RWPE2 (cell line): ENCODE results near the gene NAPEPLD.
"Not testable (repeated sequence)": the region's sequence is repeated elsewhere in the genome, so short reads cannot be mapped to it uniquely, and the experiment has no call there.

Experiments used
- ATAC-seq: fragments of 200-7000 bp; cut with Tn5 transposase; 3 replicates; pipeline ENCODE4 v1.9.1; 2021; ENCODE audit warnings: low read depth
- DNase-seq: peaks from one replicate; pipeline ENCODE4 v3.0.0-alpha.2; 2020; ENCODE audit warnings: low spot score
- H3K27ac ChIP-seq: fragments of 450-650 bp; 2 replicates; pipeline ENCODE4 v1.5.1; 2017; ENCODE audit warnings: mild to moderate bottlenecking; ENCODE audit not compliant: poor library complexity, severe bottlenecking
- H3K27me3 ChIP-seq: fragments of 250-450 bp; sonication (Bioruptor Pico); 2 replicates; pipeline ENCODE4 v1.5.1; 2021; ENCODE audit warnings: mild to moderate bottlenecking, moderate library complexity; ENCODE audit not compliant: insufficient read depth, poor library complexity, severe bottlenecking
- H3K36me3 ChIP-seq: fragments of 250-450 bp; sonication (Bioruptor Pico); 2 replicates; pipeline ENCODE4 v1.5.1; 2020; ENCODE audit warnings: low read depth, mild to moderate bottlenecking, moderate library complexity
- H3K4me1 ChIP-seq: fragments of 250-450 bp; sonication (Bioruptor Pico); 2 replicates; pipeline ENCODE4 v1.5.1; 2021; ENCODE audit warnings: mild to moderate bottlenecking, moderate library complexity; ENCODE audit not compliant: insufficient read depth, poor library complexity, severe bottlenecking
- H3K4me3 ChIP-seq: fragments of 250-450 bp; sonication (Bioruptor Pico); 2 replicates; pipeline ENCODE4 v1.5.1; 2021; ENCODE audit warnings: mild to moderate bottlenecking, moderate library complexity; ENCODE audit not compliant: severe bottlenecking
- H3K9me3 ChIP-seq: fragments of 250-450 bp; sonication (Bioruptor Pico); 2 replicates; pipeline ENCODE4 v1.5.1; 2021; ENCODE audit warnings: mild to moderate bottlenecking, moderate library complexity; ENCODE audit not compliant: severe bottlenecking
- CTCF ChIP-seq: fragments of 450-650 bp; IDR thresholded peaks from one replicate; pipeline ENCODE4 v1.5.1; 2017; ENCODE audit warnings: mild to moderate bottlenecking, moderate library complexity; ENCODE audit not compliant: poor library complexity, severe bottlenecking

NAPEPLD gene

GRCh38 chr7:103058122-103058521, 90.8 kb downstream of the NAPEPLD start:
- no peak for TF ChIP-seq CTCF
- Histone ChIP-seq H3K9me3 (no peaks in the 10 kb centered on the region), H3K4me1 (no peaks in the 10 kb centered on the region), H3K4me3 (no peak overlapping the region), H3K27me3 (no peaks in the 10 kb centered on the region), H3K27ac (no peak overlapping the region), H3K36me3 (no peaks in the 10 kb centered on the region)
- DNase-seq (no peak), ATAC-seq (no peak)

GRCh38 chr7:103056006-103056405, 92.9 kb downstream of the NAPEPLD start:
- DNase-seq, H3K4me3 ChIP-seq, H3K9me3 ChIP-seq, ATAC-seq, H3K27me3 ChIP-seq, H3K27ac ChIP-seq, H3K4me1 ChIP-seq, H3K36me3 ChIP-seq: not testable (repeated sequence)

GRCh38 chr7:103051519-103051918, 97.4 kb downstream of the NAPEPLD start:
- Histone ChIP-seq H3K27ac (no peak overlapping the region), H3K27me3 (no peaks in the 10 kb centered on the region), H3K9me3 (peaks cover 10% of the 10 kb centered on the region), H3K4me1 (no peaks in the 10 kb centered on the region), H3K4me3 (no peak overlapping the region), H3K36me3 (no peaks in the 10 kb centered on the region)
- no peak for ATAC-seq
- no peak for DNase-seq
- TF ChIP-seq CTCF: no peak
